Measurements from ENCODE around the gene ATXN7L1. TPM values are rescaled to one million over a fixed set of nuclear protein-coding genes. Genes with fewer than 3 reads are reported as not detected.

Gene ATXN7L1
- total RNA-seq, 1 donor from 2014 or later, result 5.5 TPM

GRCh38 chr7:105835441-105835840 lies 41.0 kb downstream of the ATXN7L1 start:
- no peak for DNase-seq (ENCODE audit: low spot score)
- intact Hi-C loops (cut with DNase I), result no loop called here

- no peak for DNase-seq (ENCODE audit: low spot score)
- intact Hi-C loops (cut with DNase I), result no loop called here
Observed at GRCh38 chr7:105831824-105832535, 44.4 kb downstream of the ATXN7L1 start.

- no peak for DNase-seq (ENCODE audit: low spot score)
- intact Hi-C loops (cut with DNase I), result no loop called here
Observed at GRCh38 chr7:105831302-105831620, 45.1 kb downstream of the ATXN7L1 start.

GRCh38 chr7:105830405-105831301 lies 45.7 kb downstream of the ATXN7L1 start:
- intact Hi-C loops (cut with DNase I), result no loop called here
- DNase-seq (ENCODE audit: low spot score), result no peak

- DNase-seq (ENCODE audit: low spot score), result no peak
- intact Hi-C loops (cut with DNase I), result no loop called here
Observed at GRCh38 chr7:105829681-105830322, 46.6 kb downstream of the ATXN7L1 start.

GRCh38 chr7:105828141-105828540 lies 48.3 kb downstream of the ATXN7L1 start:
- intact Hi-C loops (cut with DNase I), result no loop called here
- no peak for DNase-seq (ENCODE audit: low spot score)

- intact Hi-C loops (cut with DNase I), result no loop called here
- DNase-seq (ENCODE audit: low spot score), result no peak
Observed at GRCh38 chr7:105827151-105827875, 49.1 kb downstream of the ATXN7L1 start.

- intact Hi-C loops (cut with DNase I), result no loop called here
- DNase-seq (ENCODE audit: low spot score), result no peak
Observed at GRCh38 chr7:105826143-105826542, 50.3 kb downstream of the ATXN7L1 start.

GRCh38 chr7:105825371-105825770 lies 51.0 kb downstream of the ATXN7L1 start:
- no peak for DNase-seq (ENCODE audit: low spot score)
- intact Hi-C loops (cut with DNase I), result no loop called here

- intact Hi-C loops (cut with DNase I), result no loop called here
- DNase-seq (ENCODE audit: low spot score), result no peak
Observed at GRCh38 chr7:105822806-105823205, 53.6 kb downstream of the ATXN7L1 start.

GRCh38 chr7:105821527-105821926 lies 54.9 kb downstream of the ATXN7L1 start:
- no peak for DNase-seq (ENCODE audit: low spot score)
- intact Hi-C loops (cut with DNase I), result no loop called here

GRCh38 chr7:105820363-105821066 lies 55.9 kb downstream of the ATXN7L1 start:
- no peak for DNase-seq (ENCODE audit: low spot score)
- intact Hi-C loops (cut with DNase I), result no loop called here

- intact Hi-C loops (cut with DNase I), result no loop called here
- DNase-seq (ENCODE audit: low spot score), result no peak
Observed at GRCh38 chr7:105819559-105819958, 56.8 kb downstream of the ATXN7L1 start.

GRCh38 chr7:105816954-105817615 lies 59.3 kb downstream of the ATXN7L1 start:
- intact Hi-C loops (cut with DNase I), result no loop called here
- DNase-seq (ENCODE audit: low spot score), result no peak

GRCh38 chr7:105816266-105816843 lies 60.0 kb downstream of the ATXN7L1 start:
- no peak for DNase-seq (ENCODE audit: low spot score)
- intact Hi-C loops (cut with DNase I), result no loop called here

- DNase-seq (ENCODE audit: low spot score), result no peak
- intact Hi-C loops (cut with DNase I), result no loop called here
Observed at GRCh38 chr7:105815576-105815975, 60.8 kb downstream of the ATXN7L1 start.

GRCh38 chr7:105814481-105814880 lies 61.9 kb downstream of the ATXN7L1 start:
- no peak for DNase-seq (ENCODE audit: low spot score)
- intact Hi-C loops (cut with DNase I), result no loop called here

- no peak for DNase-seq (ENCODE audit: low spot score)
- intact Hi-C loops (cut with DNase I), result no loop called here
Observed at GRCh38 chr7:105811189-105811847, 65.1 kb downstream of the ATXN7L1 start.

All from cardiac septum (tissue), 1 donor.